HepG2 (cell line): ENCODE measurements around the gene MTCP1. TPM values are rescaled to one million over a fixed set of nuclear protein-coding genes. Genes with fewer than 3 reads are reported as not detected.

Source experiments
- ATAC-seq: fragments of 200-7000 bp; cut with Tn5 transposase; 3 replicates; pipeline ENCODE4 v1.9.1; 2020; ENCODE audit warnings: mild to moderate bottlenecking, moderate library complexity
- Bru-seq: library from RNA; stranded (reverse); fragments of 400-500 nt; gene quantifications from one replicate; lab custom pipeline; 2021; lab: Mats Ljungman, UMichigan
- BruChase-seq, 2 experiments: library from RNA; stranded (reverse); fragments of 400-500 nt; gene quantifications; one replicate each; lab custom pipeline; 2021; lab: Mats Ljungman, UMichigan
- BruUV-seq: library from RNA; stranded (reverse); fragments of 400-500 nt; replicated peaks from 2 replicates; lab custom pipeline; 2021; lab: Mats Ljungman, UMichigan
- CTCF ChIA-PET: fragments of 300-600 bp; formaldehyde crosslinking; extraction: SDS; loops from one replicate; lab custom pipeline; 2021; ENCODE audit warnings: low total read pairs, inconsistent platforms, low intra/inter-chr PET ratio; lab: Yijun Ruan, JAX
- POLR2A ChIA-PET: fragments of 350-600 bp; sonication (Branson Sonifier 250); formaldehyde crosslinking; loops from one replicate; lab custom pipeline; 2020; ENCODE audit warnings: antibody characterized with exemption, inconsistent platforms; lab: Yijun Ruan, JAX
- DNase-seq: peaks from one replicate; pipeline ENCODE4 v3.0.0-alpha.2; 2015; ENCODE audit warnings: low spot score
- FAIRE-seq: peaks from 3 replicates; lab custom pipeline; 2011; peaks lifted over from hg19 to GRCh38; lab: Jason Lieb, UNC
- H2AFZ ChIP-seq: one replicate; pipeline ENCODE4 v1.6.1; 2011; ENCODE audit warnings: low read length, inconsistent platforms
- H3K27ac ChIP-seq: fragments of 300-600 bp; 3 replicates; pipeline ENCODE4 v1.8.0; 2011; ENCODE audit warnings: mixed run types, mild to moderate bottlenecking, mixed read lengths, low read length, inconsistent platforms; ENCODE audit not compliant: insufficient read depth; ENCODE audit errors: extremely low read length
- H3K27me3 ChIP-seq, 2 experiments: fragments of 200-600 bp in 1 of 2; 2 replicates in 1 of 2; 3 replicates in 1 of 2; pipeline versions ENCODE4 v1.6.0 to v1.8.0; 2011; ENCODE audit warnings: low read length in 2 of 2, mild to moderate bottlenecking in 2 of 2, moderate library complexity in 2 of 2, inconsistent platforms in 1 of 2; ENCODE audit not compliant: insufficient read depth in 2 of 2, control insufficient read depth in 1 of 2
- H3K36me3 ChIP-seq, 2 experiments: fragments of 200-600 bp in 1 of 2; replicated peaks in 1 of 2; 2 replicates in 1 of 2; 3 replicates in 1 of 2; pipeline versions ENCODE4 v1.5.1 to v1.8.0; 2011; ENCODE audit warnings: low read length in 2 of 2, inconsistent platforms in 1 of 2; ENCODE audit not compliant: insufficient read depth in 2 of 2, control insufficient read depth in 1 of 2
- H3K4me1 ChIP-seq: 2 replicates; pipeline ENCODE4 v1.5.1; 2012; ENCODE audit warnings: low read length, inconsistent platforms; ENCODE audit not compliant: insufficient read depth
- H3K4me2 ChIP-seq: 2 replicates; pipeline ENCODE4 v1.6.0; 2011; ENCODE audit warnings: low read depth, low read length, inconsistent platforms
- H3K4me3 ChIP-seq, 3 experiments: fragments of 200-600 bp in 1 of 3; sonication (generic), shearing (Covaris generic) in 1 of 3; replicated peaks in 1 of 3; 2 replicates each; pipeline ENCODE4 v1.5.1; 2011 to 2016; ENCODE audit warnings: low read length in 3 of 3, inconsistent platforms in 2 of 3, low read depth in 2 of 3, mild to moderate bottlenecking in 2 of 3, control low read depth in 1 of 3, mixed read lengths in 1 of 3; ENCODE audit not compliant: insufficient read depth in 1 of 3
- H3K79me2 ChIP-seq: one replicate; pipeline ENCODE4 v1.6.1; 2011; ENCODE audit warnings: low read length, inconsistent platforms; ENCODE audit not compliant: insufficient read depth
- H3K9ac ChIP-seq: 2 replicates; pipeline ENCODE4 v1.6.0; 2011; ENCODE audit warnings: mild to moderate bottlenecking, low read depth, low read length, inconsistent platforms; ENCODE audit not compliant: insufficient read depth
- H3K9me3 ChIP-seq: 2 replicates; pipeline ENCODE4 v1.5.1; 2012; ENCODE audit warnings: mild to moderate bottlenecking, low read length
- H4K20me1 ChIP-seq: 2 replicates; pipeline ENCODE4 v1.6.0; 2011; ENCODE audit warnings: inconsistent platforms, mild to moderate bottlenecking, low read length, moderate library complexity; ENCODE audit not compliant: insufficient read depth
- E2F5 ChIP-seq: sonication (generic); formaldehyde crosslinking; conservative IDR thresholded peaks from 2 replicates; pipeline ENCODE4 v1.4.0; 2020; ENCODE audit warnings: missing genetic modification reagents
- GFI1 ChIP-seq: sonication (generic); formaldehyde crosslinking; IDR thresholded peaks from 2 replicates; pipeline ENCODE4 v1.5.0; 2020; ENCODE audit warnings: missing genetic modification reagents, mild to moderate bottlenecking, borderline replicate concordance
- HNF4G ChIP-seq, 2 experiments: sonication (generic) in 1 of 2; formaldehyde crosslinking in 1 of 2; IDR thresholded peaks; 2 replicates each; pipeline versions ENCODE4 v1.4.0 to v1.6.1; 2011 to 2020; ENCODE audit warnings: borderline replicate concordance in 2 of 2, low read depth in 2 of 2, mild to moderate bottlenecking in 2 of 2, low read length in 1 of 2, missing genetic modification reagents in 1 of 2, moderate library complexity in 1 of 2
- ISL2 ChIP-seq: sonication (generic); formaldehyde crosslinking; IDR thresholded peaks from 2 replicates; pipeline ENCODE4 v1.5.0; 2020; ENCODE audit warnings: missing genetic modification reagents
- MTA3 ChIP-seq: sonication (generic); formaldehyde crosslinking; IDR thresholded peaks from 2 replicates; pipeline ENCODE4 v1.4.0; 2020; ENCODE audit warnings: missing genetic modification reagents
- POLR2AphosphoS5 ChIP-seq: IDR thresholded peaks from 2 replicates; pipeline ENCODE4 v1.6.1; 2012; ENCODE audit warnings: low read depth, low read length
- SAP130 ChIP-seq: IDR thresholded peaks from 2 replicates; pipeline ENCODE4 v1.6.1; 2016; ENCODE audit warnings: low read depth
- SMC3 ChIP-seq: IDR thresholded peaks from 2 replicates; pipeline ENCODE4 v1.6.1; 2011; ENCODE audit warnings: low read length, improper control_type of control experiment
- SP1 ChIP-seq, 2 experiments: fragments of 450-650 bp in 1 of 2; sonication (generic) in 1 of 2; formaldehyde crosslinking in 1 of 2; IDR thresholded peaks; 2 replicates each; pipeline versions ENCODE4 v1.4.0 to v1.6.1; 2016 to 2020; ENCODE audit warnings: missing genetic modification reagents in 1 of 2
- TBX2 ChIP-seq: sonication (generic); formaldehyde crosslinking; IDR thresholded peaks from 2 replicates; pipeline ENCODE4 v1.5.0; 2020; ENCODE audit warnings: missing genetic modification reagents, mild to moderate bottlenecking, borderline replicate concordance
- TSC22D2 ChIP-seq: sonication (generic); formaldehyde crosslinking; IDR thresholded peaks from 2 replicates; pipeline ENCODE4 v1.5.1; 2020; ENCODE audit warnings: missing genetic modification reagents, mild to moderate bottlenecking, borderline replicate concordance
- YEATS2 ChIP-seq: sonication (generic); formaldehyde crosslinking; IDR thresholded peaks from 2 replicates; pipeline ENCODE4 v1.4.0; 2020; ENCODE audit warnings: missing genetic modification reagents, borderline replicate concordance
- ZFYVE20 ChIP-seq: sonication (generic); formaldehyde crosslinking; IDR thresholded peaks from 2 replicates; pipeline ENCODE4 v1.8.0; 2023; ENCODE audit warnings: low read depth, mild to moderate bottlenecking, moderate library complexity, missing genetic modification reagents, borderline replicate concordance
- ZNF703 ChIP-seq: sonication (generic); formaldehyde crosslinking; IDR thresholded peaks from 2 replicates; pipeline ENCODE4 v1.5.1; 2020; ENCODE audit warnings: missing genetic modification reagents, mild to moderate bottlenecking, moderate library complexity, borderline replicate concordance
- ZNF768 ChIP-seq: sonication (generic); formaldehyde crosslinking; IDR thresholded peaks from 2 replicates; pipeline ENCODE4 v1.4.0; 2020; ENCODE audit warnings: missing genetic modification reagents
- ZNF777 ChIP-seq: sonication (generic); formaldehyde crosslinking; IDR thresholded peaks from 2 replicates; pipeline ENCODE4 v1.4.0; 2020; ENCODE audit warnings: missing genetic modification reagents
- WGBS: methylation state at CpG from one replicate; pipeline ENCODE4 v1.1.6; 2017; ENCODE audit warnings: low lambda C conversion rate; 5-methylcytosine and 5-hydroxymethylcytosine counted together
- in situ Hi-C: cut with HindIII; loops from 2 replicates; pipeline ENCODE4 v1.10.0; 2017; ENCODE audit warnings: low pct_unique_long_range_greater_than_20kb; ENCODE audit not compliant: extremely low pct_ligation_motif_present
- intact Hi-C: fragments of 100-400 bp; cut with micrococcal nuclease; formaldehyde crosslinking; loops from one replicate; pipeline ENCODE4 v1.10.0; 2022; ENCODE audit not compliant: unreplicated experiment
- long read RNA-seq, 2 experiments: library from RNA in 1 of 2; library from polyadenylated mRNA in 1 of 2; stranded (forward) in 1 of 2; unstranded in 1 of 2; transcript quantifications; one replicate each; pipeline ENCODE4 v2.0.0, GENCODE V29; 2019 to 2022
- polyA minus RNA-seq, 3 experiments: library from RNA; depleted of rRNA, polyadenylated mRNA; stranded (reverse); fragments of >200 nt; gene quantifications; 2 replicates each; pipeline ENCODE4 v1.2.3, GENCODE V29; 2011; ENCODE audit warnings: low replicate concordance in 1 of 3
- polyA plus RNA-seq, 8 experiments: library from polyadenylated mRNA; depleted of rRNA in 3 of 8; stranded (reverse) in 7 of 8; unstranded in 1 of 8; fragments of >200 nt; fragmentation: Illumina TruSeq in 4 of 8; extraction: Trizol in 4 of 8; gene quantifications; 2 replicates each; pipeline versions ENCODE4 v1.2.1 to v1.2.3, GENCODE V29; 2011 to 2016; ENCODE audit warnings: low read depth in 4 of 8, missing spikeins in 1 of 8, mixed read lengths in 1 of 8; ENCODE audit not compliant: insufficient read depth in 1 of 8
- total RNA-seq, 5 experiments: library from RNA; depleted of rRNA; stranded (reverse); fragments of >200 nt; fragmentation: Illumina TruSeq; extraction: Trizol; gene quantifications; 2 replicates each; pipeline ENCODE4 v1.2.3, GENCODE V29; 2016; ENCODE audit warnings: low read depth in 1 of 5

MTCP1 gene
- total RNA-seq (2016; rRNA removed; fragmentation: Illumina TruSeq; extraction: Trizol): 13.6 and 18.9 TPM in 2 replicates
- total RNA-seq (2016; cell fraction: cytosol; rRNA removed; fragmentation: Illumina TruSeq; extraction: Trizol; ENCODE audit: low read depth): 67.8 and 80.6 TPM in 2 replicates
- 11.6 and 13.5 TPM in 2 replicates for total RNA-seq (2016; cell fraction: insoluble cytoplasmic fraction; rRNA removed; fragmentation: Illumina TruSeq; extraction: Trizol)
- total RNA-seq (2016; cell fraction: membrane; rRNA removed; fragmentation: Illumina TruSeq; extraction: Trizol): 41.3 and 48.8 TPM in 2 replicates
- total RNA-seq (2016; cell fraction: nucleus; rRNA removed; fragmentation: Illumina TruSeq; extraction: Trizol): 6.7 and 10.8 TPM in 2 replicates
- polyA plus RNA-seq (2011; rRNA removed): 5.1 and 6.1 TPM in 2 replicates
- 1.6 and 2.4 TPM in 2 replicates for polyA plus RNA-seq (2011; cell fraction: cytosol; rRNA removed)
- 17.7 and 18.0 TPM in 2 replicates for polyA plus RNA-seq (2011; cell fraction: nucleus; rRNA removed)
- 14.6 and 21.5 TPM in 2 replicates for polyA plus RNA-seq (2012)
- polyA plus RNA-seq (2016; cell fraction: cytosol; fragmentation: Illumina TruSeq; extraction: Trizol; ENCODE audit: low read depth): 56.1 and 69.9 TPM in 2 replicates
- 10.2 and 11.2 TPM in 2 replicates for polyA plus RNA-seq (2016; cell fraction: insoluble cytoplasmic fraction; fragmentation: Illumina TruSeq; extraction: Trizol; ENCODE audit: low read depth)
- polyA plus RNA-seq (2016; cell fraction: membrane; fragmentation: Illumina TruSeq; extraction: Trizol; ENCODE audit: low read depth): 34.3 and 42.3 TPM in 2 replicates
- polyA plus RNA-seq (2016; cell fraction: nucleus; fragmentation: Illumina TruSeq; extraction: Trizol; ENCODE audit: insufficient read depth, low read depth): 11.8 and 19.6 TPM in 2 replicates
- 4.2 and 6.5 TPM in 2 replicates for polyA minus RNA-seq (2011; rRNA and poly(A)+ RNA removed; ENCODE audit: low replicate concordance)
- 2.0 and 3.7 TPM in 2 replicates for polyA minus RNA-seq (2011; cell fraction: cytosol; rRNA and poly(A)+ RNA removed)
- 6.1 and 8.7 TPM in 2 replicates for polyA minus RNA-seq (2011; cell fraction: nucleus; rRNA and poly(A)+ RNA removed)
- Bru-seq, nascent RNA: percentile 21 among the genes with signal in this experiment
- BruChase-seq, experiment 1, labeled RNA remaining after a 6-hour chase: percentile 25 among the genes with signal in this experiment
- percentile 24 among the genes with signal in this experiment for BruChase-seq, experiment 2, labeled RNA remaining after a 2-hour chase
- long read RNA-seq, experiment 1, partial matches to known transcripts: 0 of 2 reads
- long read RNA-seq, experiment 1, other reads (novel, unspliced or antisense): 2 of 2 reads
- long read RNA-seq, experiment 2, partial matches to known transcripts: 2 of 5 reads
- long read RNA-seq, experiment 2, other reads (novel, unspliced or antisense): 3 of 5 reads

GRCh38 chrX:155070975-155071693 lies at the start of gene MTCP1, which contains the start of the genes BRCC3 and CMC4:
MTCP1 (minus strand) TSS chrX:155071136; CDS start chrX:155066010, 5,126 bp downstream.
BRCC3 (plus strand) TSS chrX:155071508; CDS start chrX:155071528, 20 bp downstream.
CMC4 (minus strand) TSS chrX:155071136; CDS start chrX:155064023, 7,113 bp downstream.
- H3K27me3 ChIP-seq: no peaks in the 10 kb centered on the region
- CTCF ChIA-PET: no interaction called here
- peak within 1 kb of the TSS; percentile 77 for H3K27ac ChIP-seq
- H3K4me2 ChIP-seq: peak within 1 kb of the TSS; percentile 78
- POLR2A ChIA-PET: interaction anchor here (1.0 to 1.3 kb wide), 2 partner anchors 44 kb away, joined by 4 to 7 read pairs; partner anchors contain the start of gene FUNDC2
- no peaks in the 10 kb centered on the region for H4K20me1 ChIP-seq
- BruUV-seq: no TSS peak
- WGBS: no CpG with 5 or more reads among the region's 81 CpGs
- peak within 1 kb of the TSS; percentile 74 for H3K9ac ChIP-seq
- peaks cover 45% of the 10 kb centered on the region for H3K4me1 ChIP-seq
- peaks cover 25% of the 10 kb centered on the region for H3K79me2 ChIP-seq
- peak within 1 kb of the TSS; percentile 72 to 86 (median 79) for H3K4me3 ChIP-seq
- no peak for FAIRE-seq
- peak within 1 kb of the TSS; percentile 42 for H2AFZ ChIP-seq
- intact Hi-C loops (loop anchor here (5.0 kb wide), 1 partner anchor 44 kb away; the partner anchor contains the start of gene FUNDC2), in situ Hi-C loops (no loop called here)
- peak; percentile 97 for ATAC-seq
- no peaks in the 10 kb centered on the region for H3K9me3 ChIP-seq
- H3K36me3 ChIP-seq: peaks cover 0 to 6% of the 10 kb centered on the region in 2 experiments; a peak in 1 of 5 replicates
- peak; percentile 65 for DNase-seq
- TF ChIP-seq TSC22D2 (CRISPR knock-in tag) (no peak), ISL2 (no peak), YEATS2 (CRISPR knock-in tag) (no peak), ZFYVE20 (0 out of 2 replicates have a peak, but pooled peaks have one; percentile 31), HNF4G (IDR thresholded peaks at IDR 0.05; ENCODE audit: borderline replicate concordance, low read depth, low read length) (no peak), HNF4G (CRISPR knock-in tag; IDR thresholded peaks at IDR 0.05; ENCODE audit: borderline replicate concordance, low read depth) (no peak), TBX2 (CRISPR knock-in tag) (no peak), SP1 (IDR thresholded peaks at IDR 0.05) (no peak), SP1 (CRISPR knock-in tag; IDR thresholded peaks at IDR 0.05) (peak; percentile 38; the same call in 1 of the 2 replicates), ZNF777 (peak; percentile 49; the same call in 1 of the 2 replicates), GFI1 (CRISPR knock-in tag) (no peak), ZNF703 (no peak), SAP130 (CRISPR knock-in tag) (peak; percentile 64), MTA3 (CRISPR knock-in tag) (no peak), POLR2AphosphoS5 (peak; percentile 81), ZNF768 (CRISPR knock-in tag) (no peak; the same call in 1 of the 2 replicates), SMC3 (no peak), E2F5 (CRISPR knock-in tag) (no peak)
